Measurements from ENCODE around the gene GATD1.
A peak's percentile ranks its signal among the peaks of the same experiment; 100 is the strongest.

Gene GATD1

GRCh38 chr11:811446-812245, 34.4 kb upstream of the GATD1 start:
- no peak for DNase-seq

- DNase-seq: no peak
These were observed 32.8 kb upstream of the GATD1 start for GRCh38 chr11:810040-810567.

DNA sequence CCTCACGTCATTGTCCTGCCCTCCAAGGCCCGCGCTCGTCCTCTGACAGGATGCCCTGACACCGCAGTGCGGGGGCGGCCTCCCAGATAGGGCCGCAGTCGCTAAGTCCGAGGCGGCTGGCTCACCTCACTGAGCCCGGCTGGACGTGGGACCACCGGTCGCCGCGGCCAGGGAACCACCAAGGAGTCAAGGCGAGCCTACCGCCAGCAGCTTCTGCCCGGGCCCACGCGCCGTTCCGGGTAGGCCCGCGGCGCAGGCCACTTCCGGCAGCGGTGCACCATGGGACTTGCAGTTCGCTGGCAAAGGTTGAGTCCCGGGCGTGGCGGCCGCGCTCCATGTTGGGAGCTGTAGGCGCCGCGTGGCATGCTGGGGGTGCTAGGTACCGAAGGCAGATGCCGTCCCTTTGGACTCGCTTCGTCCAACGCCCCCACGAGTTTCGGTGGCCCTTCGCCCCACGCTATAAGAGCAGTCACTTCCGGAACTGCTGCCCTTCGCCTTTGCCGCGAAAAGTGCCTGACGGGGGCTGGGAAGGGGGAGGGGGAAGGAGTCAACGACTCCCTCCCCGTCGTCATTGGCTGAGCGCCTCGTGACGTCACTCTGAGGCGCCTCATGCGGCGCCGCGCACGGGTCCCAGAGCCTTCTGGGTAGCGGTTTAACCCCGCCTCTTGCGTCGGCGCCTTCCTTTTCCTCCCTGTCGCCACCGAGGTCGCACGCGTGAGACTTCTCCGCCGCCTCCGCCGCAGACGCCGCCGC, 32.2 kb upstream of the GATD1 start, which contains the start of gene RPLP2:
Gene RPLP2, plus strand, starts transcription at position 681 of the 753 bp plus-strand sequence. CDS start 268 bp downstream, outside the sequence.
- peak; percentile 60 for DNase-seq

DNA sequence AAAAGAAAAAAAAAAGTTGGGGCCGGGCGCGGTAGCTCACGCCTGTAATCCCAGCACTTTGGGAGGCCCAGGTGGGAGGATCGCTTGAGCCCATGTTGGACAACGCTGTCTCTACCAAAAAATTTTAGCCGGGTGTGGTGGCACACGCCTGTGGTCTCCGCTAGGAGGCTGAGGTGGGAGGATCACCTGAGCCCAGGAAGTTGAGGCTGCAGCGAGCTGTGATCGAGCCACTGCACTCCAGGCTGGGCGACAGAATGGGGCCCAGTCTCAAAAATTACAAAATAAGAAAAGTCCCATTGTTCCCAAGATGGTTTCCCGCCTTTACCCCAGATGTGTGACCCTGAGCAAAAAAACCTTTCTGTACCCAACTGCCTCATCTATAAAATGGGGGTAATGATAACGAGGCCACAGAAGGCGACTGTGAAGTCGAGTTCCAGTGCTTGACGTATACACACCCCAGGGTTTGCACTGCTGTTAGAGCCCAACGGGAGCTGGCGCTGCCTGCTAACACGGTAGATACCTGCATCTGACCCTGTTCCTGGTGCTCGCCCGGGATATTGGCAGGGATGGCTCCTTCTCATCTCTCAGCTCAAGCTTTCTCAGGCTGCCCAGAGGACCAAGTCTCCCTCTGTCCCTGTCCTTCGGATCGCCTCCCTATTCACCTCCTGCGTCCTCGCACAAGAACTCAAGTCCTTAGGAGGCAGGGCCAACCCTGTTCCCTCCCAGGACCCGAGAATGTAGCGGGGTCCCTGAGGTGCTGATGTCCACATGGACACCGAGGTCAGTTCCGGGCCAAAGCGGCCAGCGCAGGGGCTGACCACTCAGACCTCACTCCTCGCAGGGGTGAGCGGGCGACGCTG, 31.4 kb upstream of the GATD1 start:
- no peak for DNase-seq

GRCh38 chr11:804599-804964, 27.3 kb upstream of the GATD1 start:
- DNase-seq: no peak

DNA sequence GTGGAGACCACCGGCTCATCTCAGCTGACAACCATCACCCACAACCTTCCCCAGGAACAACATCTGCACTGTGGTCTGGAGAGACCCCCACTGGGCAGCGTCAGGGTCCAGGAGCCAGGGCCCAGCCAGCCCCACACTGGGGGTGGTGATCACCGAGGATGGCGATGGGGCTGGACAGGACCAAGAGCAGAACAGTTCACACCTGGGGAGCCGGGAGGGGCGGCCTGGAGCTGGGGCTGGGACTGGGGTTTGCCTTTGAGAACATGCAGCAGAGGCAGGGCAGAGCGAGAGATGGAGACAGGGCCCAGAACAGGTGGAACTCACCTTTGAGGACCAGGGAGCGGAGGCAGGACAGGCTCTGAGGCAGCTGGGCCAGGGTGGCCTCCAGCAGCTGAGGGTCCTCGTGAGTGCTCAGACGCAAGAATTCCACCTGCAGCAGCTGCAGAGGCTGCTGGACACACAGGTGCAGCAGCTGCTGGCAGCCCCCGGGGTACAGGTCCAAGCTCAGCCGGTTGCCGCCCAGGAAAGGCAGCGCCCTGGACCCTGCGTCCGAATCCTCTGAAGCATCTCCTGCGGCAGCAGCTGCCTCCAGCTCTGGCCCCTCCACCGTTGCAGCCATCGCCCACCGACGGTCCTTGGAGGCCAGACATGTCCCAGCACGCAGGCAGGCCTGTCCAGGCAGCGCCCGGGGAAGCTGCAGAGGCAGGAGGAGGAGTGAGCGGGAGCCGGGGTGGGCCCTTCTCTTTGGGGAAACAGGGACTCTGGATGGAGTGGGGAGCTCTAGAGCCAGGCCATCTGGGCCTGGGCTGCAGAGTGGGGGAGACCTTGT, 26.7 kb upstream of the GATD1 start:
- DNase-seq: peak; percentile 41

DNA sequence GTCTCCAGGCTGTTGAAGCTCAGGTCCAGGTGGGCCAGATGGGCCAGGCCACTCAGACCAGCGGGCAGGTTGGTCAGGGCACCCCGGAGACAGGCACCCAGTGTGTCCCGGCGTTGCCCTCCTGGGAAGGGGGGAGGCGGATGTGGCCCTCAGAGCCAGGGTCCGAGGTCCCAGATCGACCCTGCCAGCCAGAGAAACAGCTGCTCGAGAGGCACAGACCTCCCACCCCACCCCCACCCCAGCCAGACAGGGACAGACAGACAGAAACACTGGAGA, 26.1 kb upstream of the GATD1 start:
- DNase-seq: no peak

DNA sequence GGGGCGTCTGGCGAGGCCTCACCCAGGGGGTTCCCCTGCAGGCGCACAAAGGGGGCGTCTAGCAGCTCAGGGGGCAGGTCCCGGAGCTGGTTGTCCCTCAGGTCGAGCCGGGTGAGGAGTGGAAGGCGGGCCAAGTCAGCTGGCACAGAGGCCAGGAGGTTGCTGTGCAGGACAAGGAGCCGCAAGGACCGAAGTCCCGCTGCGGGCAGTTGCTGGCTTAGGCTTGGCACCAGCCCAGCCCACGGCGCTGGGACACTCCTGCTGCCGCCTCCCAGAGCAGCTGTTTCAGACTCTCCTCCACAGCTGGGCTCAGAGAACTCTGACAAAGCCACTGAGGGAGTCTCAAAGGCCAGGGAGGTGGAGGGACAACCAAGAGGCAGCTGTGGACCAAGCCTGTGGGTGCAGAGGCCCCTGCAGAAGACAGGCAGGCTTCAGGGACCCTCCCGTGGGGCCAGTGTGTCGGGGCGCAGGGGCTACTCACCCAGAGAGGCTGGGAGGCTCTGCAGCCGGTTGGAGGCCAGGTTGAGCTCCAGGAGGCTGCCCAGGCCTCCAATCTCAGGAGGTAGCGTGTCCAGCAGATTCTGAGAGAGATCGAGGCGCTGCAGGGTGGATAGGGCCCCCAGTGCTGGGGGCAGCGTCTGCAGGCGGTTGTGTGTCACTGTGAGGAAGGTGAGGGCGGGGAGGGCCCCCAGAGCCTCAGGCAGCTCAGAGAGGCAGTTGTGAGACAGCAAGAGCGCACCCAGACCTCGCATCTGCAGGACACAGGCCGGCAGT, 25.6 kb upstream of the GATD1 start:
- no peak for DNase-seq

- DNase-seq: no peak
These were observed 24.8 kb upstream of the GATD1 start for GRCh38 chr11:802018-802617.

DNA sequence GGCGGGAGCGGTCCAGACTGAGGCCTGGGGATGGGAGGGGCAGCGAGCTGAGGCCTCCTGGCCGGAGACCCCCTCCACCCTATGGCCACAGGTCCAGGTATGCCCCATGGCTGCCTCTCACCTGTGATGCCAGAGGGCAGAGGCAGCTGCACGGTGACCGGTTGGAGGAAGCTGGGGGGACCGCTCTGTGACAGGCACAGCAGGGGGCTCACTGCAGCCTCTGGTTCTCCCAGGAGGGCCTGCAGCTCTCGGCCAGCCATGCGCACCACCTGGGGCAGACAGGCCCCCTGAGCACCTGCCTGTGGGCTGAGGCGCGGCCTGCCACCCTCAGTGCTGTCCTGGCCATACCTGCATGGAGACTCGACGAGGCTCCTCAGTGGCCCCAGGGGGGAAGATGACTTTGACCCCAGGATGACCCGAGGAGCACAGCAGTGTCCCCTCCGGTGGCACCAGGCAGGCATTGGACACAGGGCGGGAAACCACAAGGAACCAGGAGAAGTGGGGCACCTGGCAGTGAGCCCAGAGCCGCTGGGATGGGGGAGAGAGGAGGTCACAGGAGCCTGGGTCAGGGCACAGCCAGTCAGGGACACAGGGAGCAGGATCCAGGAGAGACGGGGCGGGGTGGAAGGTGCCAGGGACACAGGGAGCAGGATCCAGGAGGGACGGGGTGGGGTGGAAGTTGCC, 24.0 kb upstream of the GATD1 start:
- no peak for DNase-seq

GRCh38 chr11:800473-800872, 23.2 kb upstream of the GATD1 start:
- no peak for DNase-seq

DNA sequence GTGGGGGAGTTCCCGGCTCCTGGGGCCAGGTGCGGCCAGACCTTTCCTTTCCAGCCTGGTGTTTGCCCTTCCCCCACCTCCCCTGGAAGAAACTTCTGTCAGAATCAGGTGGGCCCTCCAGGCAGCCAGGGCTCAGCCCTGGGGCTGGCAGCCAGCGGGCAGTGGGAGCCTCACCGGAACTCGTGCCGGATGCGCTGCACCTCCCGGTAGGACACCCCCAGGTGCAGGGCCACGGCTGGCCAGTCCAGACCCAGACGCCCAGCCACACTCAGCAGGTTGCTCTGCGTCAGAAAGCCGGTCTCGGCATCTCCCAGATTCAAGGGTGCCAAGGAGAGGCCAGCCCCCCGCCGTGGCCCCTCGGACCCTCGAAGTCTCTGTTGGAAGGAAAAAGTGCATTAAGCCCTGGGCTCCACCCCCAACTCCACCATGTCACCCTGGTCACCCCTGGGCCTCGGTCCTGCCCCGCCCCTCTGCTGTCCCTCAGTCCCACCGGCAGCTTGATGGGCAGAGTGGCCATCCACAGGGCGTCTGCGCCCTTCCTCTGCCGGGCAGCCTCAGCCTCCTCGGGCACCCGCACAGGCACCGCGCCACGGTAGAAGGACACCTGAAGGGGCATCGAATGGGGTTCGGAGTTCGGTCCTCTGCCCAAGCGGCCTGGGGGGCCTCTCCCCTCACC, 22.5 kb upstream of the GATD1 start:
- no peak for DNase-seq

- DNase-seq: no peak
These were observed 20.9 kb upstream of the GATD1 start, which contains the start of gene SLC25A22 for GRCh38 chr11:798093-798713. Gene SLC25A22 (minus strand): TSS chr11:798281. CDS start chr11:795006, 3,275 bp downstream.

DNA sequence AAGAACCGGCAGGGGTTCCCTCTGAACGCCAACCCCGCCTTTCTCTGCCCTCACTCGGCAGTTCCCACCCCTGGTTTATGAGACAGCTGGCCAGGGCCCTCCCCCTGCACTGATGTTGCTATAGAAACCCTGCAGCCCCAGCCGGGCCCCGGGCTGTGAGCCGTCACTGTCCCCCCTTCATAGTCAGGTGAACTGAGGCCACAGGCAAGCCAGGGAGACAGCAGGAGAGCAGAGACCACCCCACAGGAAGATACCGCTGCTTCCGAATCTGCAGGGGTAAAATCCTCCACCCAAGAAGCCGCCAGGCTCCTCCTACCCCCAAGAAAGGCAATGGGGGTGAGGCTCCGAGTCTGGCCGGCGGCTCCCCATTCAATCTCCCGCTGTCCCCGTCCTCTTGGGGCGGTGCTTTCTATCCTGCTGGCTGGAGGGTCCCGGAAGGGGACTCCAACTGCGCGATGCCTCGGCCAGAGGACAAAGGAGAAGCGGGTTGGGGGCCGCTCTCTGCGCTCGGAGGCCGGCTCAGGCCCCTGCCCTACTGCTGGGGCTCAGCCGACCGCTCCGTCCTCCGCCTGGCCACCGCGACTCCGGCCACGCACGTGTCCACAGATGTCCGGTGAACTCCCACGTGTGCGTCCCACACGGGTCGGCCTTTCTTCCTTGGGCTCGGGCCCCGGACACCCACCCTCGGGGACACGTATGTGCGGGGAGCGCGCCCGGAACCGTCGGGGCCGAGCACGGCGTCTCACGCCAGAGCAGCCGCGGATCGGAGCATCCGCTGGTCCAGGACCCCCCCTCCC, 20.2 kb upstream of the GATD1 start:
- DNase-seq: peak; percentile 50

DNA sequence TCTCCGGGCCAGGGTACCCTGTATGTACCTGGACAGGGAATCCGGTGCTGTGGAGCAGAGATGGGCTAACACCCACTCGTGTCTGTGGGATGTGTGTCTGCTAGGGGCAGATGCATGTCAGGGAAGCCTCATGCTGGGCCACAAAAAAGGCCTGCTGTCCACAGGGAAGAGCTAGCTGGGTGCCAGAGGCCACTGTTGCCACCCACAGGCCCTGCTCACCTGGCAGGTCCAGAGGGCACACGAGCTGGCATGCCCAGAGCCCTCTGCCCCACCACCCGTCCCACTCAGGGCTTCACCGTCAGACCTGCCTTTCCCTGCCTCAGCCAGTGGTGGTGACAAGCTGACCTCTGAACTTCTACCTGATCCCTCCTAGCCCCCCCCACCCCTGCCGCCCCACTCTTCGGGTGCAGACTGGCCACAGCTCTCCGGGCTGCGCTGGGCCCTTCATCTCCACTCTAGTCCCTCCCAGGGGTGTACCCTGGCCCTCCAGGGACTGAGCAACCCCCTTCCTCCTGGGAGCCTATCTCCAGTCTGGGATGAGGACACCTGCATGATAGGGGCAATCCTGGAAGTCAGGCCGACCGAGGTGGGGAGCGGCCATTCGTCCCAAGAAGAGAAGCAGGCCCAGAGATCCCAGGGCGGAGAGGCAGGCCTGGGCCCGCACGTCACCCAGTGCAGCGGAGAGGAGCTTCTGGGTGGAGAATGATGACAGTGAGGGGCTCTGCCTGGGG, 19.4 kb upstream of the GATD1 start:
- no peak for DNase-seq

DNA sequence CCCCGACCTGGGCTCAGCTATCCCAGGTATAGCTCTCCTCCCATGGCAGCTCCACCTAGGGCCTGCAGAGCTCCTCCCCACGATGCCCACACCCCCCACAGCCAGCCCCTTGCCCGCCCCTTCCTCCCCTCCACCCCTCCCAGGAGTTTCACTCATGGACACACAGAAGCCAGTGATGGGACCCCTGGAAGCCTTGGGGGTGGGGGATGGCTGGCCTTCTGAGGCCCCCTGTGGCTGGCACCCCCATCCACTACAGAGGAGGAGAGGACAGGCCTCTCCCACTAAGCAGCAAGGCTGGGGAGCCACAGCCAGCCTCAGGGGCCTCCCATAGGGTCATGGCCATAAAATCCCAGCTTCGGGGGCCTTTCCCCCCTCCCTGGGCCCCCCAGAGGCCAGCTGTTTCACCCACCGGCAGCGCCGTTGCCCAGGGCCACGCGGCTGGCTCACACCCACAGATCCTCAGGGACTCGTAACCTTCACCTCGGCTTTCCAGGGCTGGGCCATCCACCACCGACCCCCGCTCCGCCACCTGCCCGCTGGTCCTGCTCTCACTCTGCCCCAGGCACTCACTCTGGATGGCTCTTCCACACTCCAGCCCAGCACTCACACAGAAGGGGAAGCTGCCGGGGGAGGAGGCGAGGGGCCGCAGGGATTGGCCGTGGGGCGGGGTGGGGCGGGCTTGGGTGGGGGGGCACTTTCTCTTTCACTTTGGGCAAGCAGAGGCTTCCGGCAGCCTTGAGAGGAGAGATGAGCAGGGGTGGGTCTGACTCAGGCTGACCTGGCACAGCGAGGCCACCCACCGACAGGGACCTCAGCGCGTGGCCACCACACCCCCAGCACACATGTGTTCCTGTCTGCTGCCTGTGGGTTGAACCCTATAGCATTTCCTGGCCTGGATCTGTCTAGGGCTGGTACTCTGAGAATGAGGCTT, 18.6 kb upstream of the GATD1 start:
- DNase-seq: peak; percentile 43

All from DMS79 treated with DMSO at 0.1 percent for 48 hours (cell line).